AG20443 (cell line): Measurements from ENCODE around the gene MYCT1.
"Not testable (repeated sequence)": the region's sequence is repeated elsewhere in the genome, so short reads cannot be mapped to it uniquely, and the experiment has no call there.

ENCODE experiments used
- DNase-seq: peaks from one replicate; pipeline ENCODE4 v3.0.0; 2012; ENCODE audit warnings: low spot score, mixed read lengths

Gene MYCT1, protein sequence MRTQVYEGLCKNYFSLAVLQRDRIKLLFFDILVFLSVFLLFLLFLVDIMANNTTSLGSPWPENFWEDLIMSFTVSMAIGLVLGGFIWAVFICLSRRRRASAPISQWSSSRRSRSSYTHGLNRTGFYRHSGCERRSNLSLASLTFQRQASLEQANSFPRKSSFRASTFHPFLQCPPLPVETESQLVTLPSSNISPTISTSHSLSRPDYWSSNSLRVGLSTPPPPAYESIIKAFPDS

DNA sequence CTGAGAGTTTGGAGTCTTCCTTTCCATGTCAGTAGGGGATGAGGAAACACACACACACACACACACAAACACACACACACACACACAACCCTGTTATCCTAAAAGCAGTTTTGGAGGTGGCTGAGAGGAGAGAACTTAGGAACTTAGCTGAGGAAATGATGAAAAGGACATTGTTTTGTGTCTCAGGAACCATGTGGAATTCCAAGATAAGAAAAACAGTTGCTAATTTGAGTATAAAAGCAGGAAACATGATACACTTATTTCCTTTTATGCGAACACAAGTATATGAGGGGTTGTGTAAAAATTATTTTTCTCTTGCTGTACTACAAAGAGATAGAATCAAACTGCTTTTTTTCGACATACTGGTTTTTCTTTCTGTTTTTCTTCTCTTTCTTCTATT, at the start of gene MYCT1:
Gene MYCT1 (plus strand): TSS at position 264 of the 400 bp plus-strand sequence. CDS start 6 bp downstream, at position 270.
- DNase-seq = no peak

DNA sequence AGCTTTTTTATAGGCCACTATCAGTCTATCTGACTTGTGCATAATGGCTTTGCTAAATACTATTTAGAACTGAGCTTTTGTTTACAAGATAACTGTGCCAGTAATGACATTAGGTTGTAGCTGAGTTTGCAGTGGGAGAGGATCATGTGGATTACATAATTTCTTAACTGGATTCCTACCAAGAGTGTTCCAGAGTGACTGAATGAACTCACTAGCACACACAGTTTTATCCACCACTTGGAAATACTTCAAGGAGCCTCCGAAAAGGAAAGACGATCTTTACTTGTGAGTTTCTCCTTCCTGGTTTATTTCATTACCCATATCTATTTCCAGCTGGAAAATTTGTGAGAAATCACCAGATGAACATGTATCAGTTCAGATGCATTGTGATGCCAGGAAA, 49.6 kb upstream of the MYCT1 start:
- DNase-seq = peak; percentile 44

GRCh38 chr6:152651986-152652385, 45.7 kb upstream of the MYCT1 start:
- DNase-seq = peak; percentile 18

DNA sequence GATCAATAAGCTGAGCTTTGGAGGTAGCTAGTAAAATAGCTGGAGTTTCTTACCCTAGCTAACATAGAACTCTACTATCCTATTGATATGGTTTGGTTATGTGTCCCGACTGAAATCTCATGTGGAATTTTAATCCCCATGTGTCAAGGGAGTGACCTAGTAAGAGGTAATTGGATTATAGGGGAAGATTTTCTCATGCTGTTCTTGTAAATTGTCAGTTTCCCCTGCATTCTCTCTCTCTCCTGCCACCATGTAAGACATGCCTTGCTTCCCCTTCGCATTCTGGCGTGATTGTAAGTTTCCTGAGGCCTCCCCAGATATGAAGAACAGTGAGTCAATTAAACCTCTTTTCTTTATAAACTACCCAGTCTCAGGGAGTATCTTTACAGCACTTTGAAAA, 35.9 kb upstream of the MYCT1 start:
- DNase-seq = no peak

DNA sequence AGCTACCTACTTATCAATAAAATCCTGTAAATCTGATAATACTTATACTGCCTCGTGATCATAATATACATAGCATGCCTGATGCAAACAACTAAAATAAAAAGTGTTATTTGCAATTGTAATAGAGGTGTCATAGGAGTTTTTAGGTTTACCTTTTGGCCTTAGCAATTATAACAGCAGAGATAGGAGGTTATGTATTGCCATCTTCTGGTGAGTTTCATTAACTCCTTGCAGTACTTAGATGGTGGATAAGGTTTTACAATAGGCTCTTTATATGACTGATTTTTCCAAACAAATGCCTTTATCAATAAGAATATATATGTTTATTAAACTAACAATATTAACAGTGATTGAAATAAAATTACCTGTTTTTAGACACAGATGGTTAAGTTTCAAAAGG, 27.8 kb upstream of the MYCT1 start:
- no peak for DNase-seq

DNA sequence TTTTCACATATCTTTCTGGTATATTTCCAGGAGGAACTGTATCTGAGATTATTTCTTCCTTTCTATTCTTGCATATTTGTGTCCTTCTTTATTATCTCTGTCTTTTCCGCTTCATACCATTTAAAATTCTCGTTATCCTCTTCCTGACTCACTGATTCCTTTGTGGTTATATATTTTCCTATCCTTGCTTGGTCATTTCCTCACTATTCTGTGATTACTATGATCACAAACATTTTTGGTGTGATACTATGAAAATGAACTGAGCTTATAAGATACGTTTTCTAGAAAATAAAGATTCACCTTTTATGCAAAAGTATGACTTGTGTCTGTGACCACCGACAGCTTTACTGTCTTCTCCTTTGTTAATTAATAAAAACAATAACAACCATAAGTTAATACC, 26.5 kb upstream of the MYCT1 start:
- DNase-seq = no peak

DNA sequence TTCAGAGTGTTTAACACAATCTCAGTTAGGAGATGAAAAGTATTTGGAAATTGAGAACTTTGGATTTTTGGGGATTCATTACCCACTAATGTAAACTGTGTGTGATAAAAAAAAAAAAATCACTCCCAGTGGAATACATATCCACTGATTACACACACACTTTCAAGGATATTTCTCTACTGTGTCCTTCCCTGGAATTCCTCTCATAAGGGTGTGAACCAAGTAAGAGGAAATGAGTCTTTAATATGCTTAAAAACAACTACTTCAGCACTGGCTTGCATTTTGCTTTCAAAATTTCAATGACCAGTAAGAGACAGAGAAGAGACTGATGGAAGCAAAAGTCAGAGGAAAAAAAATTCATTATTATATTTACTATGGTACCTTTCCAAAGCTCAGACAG, 24.5 kb upstream of the MYCT1 start:
- DNase-seq = no peak

GRCh38 chr6:152680151-152680550, 17.5 kb upstream of the MYCT1 start:
- no peak for DNase-seq

- DNase-seq = no peak
Measured at GRCh38 chr6:152680879-152681517, 16.7 kb upstream of the MYCT1 start.

- DNase-seq = no peak
Measured at GRCh38 chr6:152682141-152682540, 15.6 kb upstream of the MYCT1 start.

DNA sequence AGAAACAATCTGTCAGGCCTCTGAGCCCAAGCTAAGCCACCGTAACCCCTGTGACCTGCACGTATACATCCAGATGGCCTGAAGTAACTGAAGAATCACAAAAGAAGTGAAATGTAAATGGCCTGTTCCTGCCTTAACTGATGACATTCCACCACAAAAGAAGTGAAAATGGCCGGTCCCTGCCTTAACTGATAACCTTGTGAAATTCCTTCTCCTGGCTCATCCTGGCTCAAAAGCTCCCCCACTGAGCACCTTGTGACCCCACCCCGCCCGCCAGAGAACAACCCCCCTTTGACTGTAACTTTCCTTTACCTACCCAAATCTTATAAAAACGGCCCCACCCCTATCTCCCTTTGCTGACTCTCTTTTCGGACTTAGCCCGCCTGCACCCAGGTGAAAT, 14.8 kb upstream of the MYCT1 start:
- not testable (repeated sequence) for DNase-seq

GRCh38 chr6:152685819-152686218, 11.9 kb upstream of the MYCT1 start:
- DNase-seq = no peak

- DNase-seq = no peak
Measured at GRCh38 chr6:152695372-152696045, 2.2 kb upstream of the MYCT1 start.

- DNase-seq = peak; percentile 60
Measured at GRCh38 chr6:152696522-152696921, 1.2 kb upstream of the MYCT1 start.

DNA sequence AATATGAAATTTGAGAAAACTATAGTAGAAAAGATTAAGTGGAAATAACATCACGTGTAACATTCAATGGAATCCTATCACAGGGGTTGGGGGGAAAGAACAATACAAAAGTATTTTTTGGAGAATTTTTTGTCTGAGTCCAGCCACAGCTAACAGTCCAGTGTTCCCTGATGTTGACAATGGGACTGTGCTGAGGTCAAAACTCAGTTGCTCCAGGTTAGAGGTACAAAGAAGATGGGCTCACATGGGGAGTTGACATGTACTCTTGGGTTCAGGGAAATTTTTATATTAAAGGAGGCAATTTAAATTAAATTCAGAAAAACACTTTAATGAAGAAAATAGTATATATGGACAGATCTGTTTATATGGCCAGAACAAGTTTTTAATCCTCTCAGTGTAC, 995 bp downstream of the MYCT1 start:
- no peak for DNase-seq

GRCh38 chr6:152700427-152700826, 2.7 kb downstream of the MYCT1 start:
- DNase-seq = no peak

DNA sequence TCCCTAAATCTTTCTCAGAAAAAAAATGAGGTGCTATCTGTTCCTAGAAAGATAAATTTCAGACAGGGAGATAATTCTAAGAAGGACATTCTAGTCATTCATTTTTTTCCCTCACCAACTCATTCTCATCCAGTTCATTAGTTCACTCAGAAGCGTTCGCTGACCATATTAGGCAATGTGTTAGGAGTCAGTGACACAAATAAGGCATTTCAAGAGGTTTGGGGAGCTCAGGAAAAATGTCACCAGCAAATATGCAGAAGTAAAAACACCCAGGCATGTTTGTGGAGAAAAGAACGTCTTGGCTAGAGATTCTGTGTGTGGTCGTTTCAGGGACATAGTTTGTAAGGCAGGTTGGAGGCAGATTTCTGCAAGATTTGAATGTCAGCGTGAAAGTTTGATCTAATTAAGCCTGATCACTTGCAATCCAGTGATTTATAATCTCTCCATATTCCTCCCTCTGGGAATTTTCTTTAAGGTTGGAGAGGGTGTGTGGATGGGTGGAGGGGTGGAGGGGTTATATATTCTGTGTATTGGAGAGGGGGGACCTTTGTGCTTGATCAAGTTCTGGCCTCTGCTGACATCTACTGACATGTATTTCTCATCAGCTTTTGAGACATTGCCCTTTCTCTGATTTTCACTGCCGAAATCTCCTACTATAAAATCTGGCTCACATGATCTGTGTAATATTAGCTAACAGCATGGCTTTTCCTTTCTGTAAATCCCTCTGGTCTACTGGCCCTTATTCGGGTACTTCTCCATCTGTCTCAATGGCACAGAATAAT, 3.6 kb downstream of the MYCT1 start:
- no peak for DNase-seq

GRCh38 chr6:152701863-152702401, 4.2 kb downstream of the MYCT1 start:
- DNase-seq = no peak

DNA sequence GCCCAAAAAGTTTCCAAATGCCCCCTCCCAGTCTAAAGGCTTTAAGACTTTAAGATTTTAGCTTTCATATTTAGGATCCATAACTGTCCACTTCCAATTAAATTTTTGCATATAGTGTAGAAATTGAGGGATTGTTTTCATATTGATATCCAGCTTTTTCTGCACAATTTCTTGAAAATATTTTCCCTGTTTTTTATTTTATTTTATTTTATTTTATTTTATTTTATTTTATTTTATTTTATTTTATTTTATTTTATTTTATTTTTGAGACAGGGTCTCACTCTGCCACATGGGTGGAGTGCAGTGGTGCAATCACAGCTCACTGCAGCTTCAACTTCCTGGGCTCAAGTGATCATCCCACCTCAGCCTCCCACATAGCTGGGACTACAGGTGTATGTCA, 6.1 kb downstream of the MYCT1 start:
- DNase-seq = not testable (repeated sequence)

DNA sequence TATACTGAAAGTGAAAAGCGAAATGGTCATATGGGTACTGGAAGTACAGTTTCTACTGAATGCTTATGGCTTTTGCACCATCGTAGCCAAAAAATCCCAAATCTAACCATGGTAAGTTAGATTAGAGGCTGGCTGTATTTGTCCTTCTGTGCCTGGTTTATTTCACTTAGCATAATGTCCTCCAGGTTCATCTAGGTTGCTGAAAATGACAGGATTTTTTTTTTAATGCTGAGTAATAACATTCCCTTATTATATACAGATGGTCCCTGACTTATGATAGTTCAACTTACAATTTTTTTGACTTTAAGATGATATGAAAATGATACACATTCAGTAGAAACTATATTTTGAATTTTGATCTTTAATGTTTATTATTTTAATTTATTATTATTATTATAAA, 7.6 kb downstream of the MYCT1 start:
- DNase-seq = no peak

- DNase-seq = no peak
Measured at GRCh38 chr6:152716322-152716721, 18.6 kb downstream of the MYCT1 start.

DNA sequence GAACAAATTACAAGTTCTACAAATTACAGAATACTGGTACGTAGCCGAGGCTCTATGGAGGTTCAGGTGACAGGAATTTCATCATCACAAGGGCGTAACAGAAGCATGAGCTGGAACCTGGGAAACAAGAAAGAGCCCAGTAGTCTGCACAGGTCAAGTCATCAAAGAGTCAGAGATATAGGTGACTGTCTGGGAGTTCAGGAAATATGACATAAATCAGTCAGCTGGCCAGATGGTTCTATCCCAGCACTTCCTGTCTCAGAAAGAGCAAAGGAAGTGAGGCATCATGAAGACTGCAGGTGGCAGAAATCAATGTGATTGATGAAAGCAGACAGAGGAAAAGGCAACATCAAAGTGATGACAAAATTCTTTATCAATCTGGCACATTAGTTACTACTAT, 23.3 kb downstream of the MYCT1 start:
- DNase-seq = no peak
